Panc1 (cell line): Measurements from ENCODE around the gene ZBTB8OS.

ENCODE experiments used
- SIN3A ChIP-seq: IDR thresholded peaks from 2 replicates; pipeline ENCODE4 v1.6.1; 2012; ENCODE audit warnings: low read depth, mild to moderate bottlenecking, low read length, moderate library complexity, borderline replicate concordance; ENCODE audit not compliant: insufficient read depth
- TF ChIP-seq, protein P1 (sequence below): fragments of 450-650 bp; IDR thresholded peaks from 2 replicates; pipeline ENCODE4 v1.5.1; 2017; ENCODE audit warnings: mild to moderate bottlenecking
- TF ChIP-seq, protein P2 (sequence below), 2 experiments: IDR thresholded peaks; 2 replicates each; pipeline ENCODE4 v1.6.1; 2011 to 2012; ENCODE audit warnings: low read depth in 2 of 2, control low read depth in 1 of 2, low read length in 1 of 2, mild to moderate bottlenecking in 1 of 2, moderate library complexity in 1 of 2; ENCODE audit not compliant: insufficient read depth in 1 of 2

DNA sequence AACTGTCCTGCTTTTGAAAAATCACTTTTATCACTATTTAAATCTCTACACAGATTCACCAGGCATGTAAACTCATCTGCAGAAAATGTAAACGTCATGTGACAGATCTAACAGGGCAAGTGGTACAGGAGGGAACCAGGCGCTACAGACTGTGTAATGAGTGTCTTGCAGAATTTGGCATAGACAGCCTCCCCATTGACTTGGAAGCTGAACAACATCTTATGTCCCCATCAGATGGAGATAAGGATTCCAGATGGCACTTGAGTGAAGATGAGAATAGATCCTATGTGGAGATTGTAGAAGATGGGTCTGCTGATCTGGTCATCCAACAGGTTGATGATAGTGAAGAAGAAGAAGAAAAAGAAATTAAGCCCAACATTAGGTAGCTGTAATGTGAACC is 50.3 kb downstream of the ZBTB8OS start:
- TF ChIP-seq, protein P1, sequence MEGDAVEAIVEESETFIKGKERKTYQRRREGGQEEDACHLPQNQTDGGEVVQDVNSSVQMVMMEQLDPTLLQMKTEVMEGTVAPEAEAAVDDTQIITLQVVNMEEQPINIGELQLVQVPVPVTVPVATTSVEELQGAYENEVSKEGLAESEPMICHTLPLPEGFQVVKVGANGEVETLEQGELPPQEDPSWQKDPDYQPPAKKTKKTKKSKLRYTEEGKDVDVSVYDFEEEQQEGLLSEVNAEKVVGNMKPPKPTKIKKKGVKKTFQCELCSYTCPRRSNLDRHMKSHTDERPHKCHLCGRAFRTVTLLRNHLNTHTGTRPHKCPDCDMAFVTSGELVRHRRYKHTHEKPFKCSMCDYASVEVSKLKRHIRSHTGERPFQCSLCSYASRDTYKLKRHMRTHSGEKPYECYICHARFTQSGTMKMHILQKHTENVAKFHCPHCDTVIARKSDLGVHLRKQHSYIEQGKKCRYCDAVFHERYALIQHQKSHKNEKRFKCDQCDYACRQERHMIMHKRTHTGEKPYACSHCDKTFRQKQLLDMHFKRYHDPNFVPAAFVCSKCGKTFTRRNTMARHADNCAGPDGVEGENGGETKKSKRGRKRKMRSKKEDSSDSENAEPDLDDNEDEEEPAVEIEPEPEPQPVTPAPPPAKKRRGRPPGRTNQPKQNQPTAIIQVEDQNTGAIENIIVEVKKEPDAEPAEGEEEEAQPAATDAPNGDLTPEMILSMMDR = no peak
- no peak for TF ChIP-seq SIN3A
- TF ChIP-seq, protein P2, sequence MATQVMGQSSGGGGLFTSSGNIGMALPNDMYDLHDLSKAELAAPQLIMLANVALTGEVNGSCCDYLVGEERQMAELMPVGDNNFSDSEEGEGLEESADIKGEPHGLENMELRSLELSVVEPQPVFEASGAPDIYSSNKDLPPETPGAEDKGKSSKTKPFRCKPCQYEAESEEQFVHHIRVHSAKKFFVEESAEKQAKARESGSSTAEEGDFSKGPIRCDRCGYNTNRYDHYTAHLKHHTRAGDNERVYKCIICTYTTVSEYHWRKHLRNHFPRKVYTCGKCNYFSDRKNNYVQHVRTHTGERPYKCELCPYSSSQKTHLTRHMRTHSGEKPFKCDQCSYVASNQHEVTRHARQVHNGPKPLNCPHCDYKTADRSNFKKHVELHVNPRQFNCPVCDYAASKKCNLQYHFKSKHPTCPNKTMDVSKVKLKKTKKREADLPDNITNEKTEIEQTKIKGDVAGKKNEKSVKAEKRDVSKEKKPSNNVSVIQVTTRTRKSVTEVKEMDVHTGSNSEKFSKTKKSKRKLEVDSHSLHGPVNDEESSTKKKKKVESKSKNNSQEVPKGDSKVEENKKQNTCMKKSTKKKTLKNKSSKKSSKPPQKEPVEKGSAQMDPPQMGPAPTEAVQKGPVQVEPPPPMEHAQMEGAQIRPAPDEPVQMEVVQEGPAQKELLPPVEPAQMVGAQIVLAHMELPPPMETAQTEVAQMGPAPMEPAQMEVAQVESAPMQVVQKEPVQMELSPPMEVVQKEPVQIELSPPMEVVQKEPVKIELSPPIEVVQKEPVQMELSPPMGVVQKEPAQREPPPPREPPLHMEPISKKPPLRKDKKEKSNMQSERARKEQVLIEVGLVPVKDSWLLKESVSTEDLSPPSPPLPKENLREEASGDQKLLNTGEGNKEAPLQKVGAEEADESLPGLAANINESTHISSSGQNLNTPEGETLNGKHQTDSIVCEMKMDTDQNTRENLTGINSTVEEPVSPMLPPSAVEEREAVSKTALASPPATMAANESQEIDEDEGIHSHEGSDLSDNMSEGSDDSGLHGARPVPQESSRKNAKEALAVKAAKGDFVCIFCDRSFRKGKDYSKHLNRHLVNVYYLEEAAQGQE (IDR thresholded peaks at IDR 0.05; ENCODE audit: insufficient read depth in 1 of 2, low read depth in 2 of 2, low read length in 1 of 2) = no peak
